GM19238 (cell line): ENCODE data around the gene CHD9NB.
"Not testable (repeated sequence)": the region's sequence is repeated elsewhere in the genome, so short reads cannot be mapped to it uniquely, and the experiment has no call there.

Experiments
- DNase-seq: peaks from one replicate; pipeline ENCODE4 v3.0.0; 2011; ENCODE audit warnings: low spot score; ENCODE audit not compliant: insufficient read length

Gene CHD9NB

GRCh38 chr16:53084141-53084541 lies 31.4 kb upstream of the CHD9NB start:
- DNase-seq: no peak

GRCh38 chr16:53083119-53083518 lies 30.4 kb upstream of the CHD9NB start:
- no peak for DNase-seq

GRCh38 chr16:53082509-53082908 lies 29.8 kb upstream of the CHD9NB start:
- DNase-seq: no peak

- DNase-seq: no peak
Observed at GRCh38 chr16:53081686-53082407, 29.1 kb upstream of the CHD9NB start.

GRCh38 chr16:53081032-53081424 lies 28.3 kb upstream of the CHD9NB start:
- DNase-seq: no peak

GRCh38 chr16:53080345-53081031 lies 27.8 kb upstream of the CHD9NB start:
- DNase-seq: no peak

- no peak for DNase-seq
Observed at GRCh38 chr16:53078765-53079485, 26.2 kb upstream of the CHD9NB start.

- no peak for DNase-seq
Observed at GRCh38 chr16:53078247-53078646, 25.6 kb upstream of the CHD9NB start.

GRCh38 chr16:53075461-53075860 lies 22.8 kb upstream of the CHD9NB start:
- DNase-seq: not testable (repeated sequence)

- not testable (repeated sequence) for DNase-seq
Observed at GRCh38 chr16:53074296-53074695, 21.6 kb upstream of the CHD9NB start.

GRCh38 chr16:53073022-53073421 lies 20.3 kb upstream of the CHD9NB start:
- no peak for DNase-seq

- DNase-seq: no peak
Observed at GRCh38 chr16:53071748-53072301, 19.1 kb upstream of the CHD9NB start.

GRCh38 chr16:53069772-53070171 lies 17.1 kb upstream of the CHD9NB start:
- DNase-seq: no peak

- DNase-seq: no peak
Observed at GRCh38 chr16:53068423-53068833, 15.7 kb upstream of the CHD9NB start.

GRCh38 chr16:53067675-53068074 lies 15.0 kb upstream of the CHD9NB start:
- no peak for DNase-seq

GRCh38 chr16:53065461-53066061 lies 12.9 kb upstream of the CHD9NB start:
- no peak for DNase-seq

GRCh38 chr16:53064081-53064578 lies 11.4 kb upstream of the CHD9NB start:
- DNase-seq: no peak

- peak; percentile 52 for DNase-seq
Observed at GRCh38 chr16:53061701-53062159, 9.0 kb upstream of the CHD9NB start.

GRCh38 chr16:53061256-53061655 lies 8.6 kb upstream of the CHD9NB start:
- DNase-seq: no peak

- no peak for DNase-seq
Observed at GRCh38 chr16:53059672-53060071, 7.0 kb upstream of the CHD9NB start.

GRCh38 chr16:53058882-53059281 lies 6.2 kb upstream of the CHD9NB start:
- DNase-seq: no peak
